Colonic mucosa (tissue), 4 donors: ENCODE results near the gene TMEM108. TPM values are rescaled to one million over a fixed set of nuclear protein-coding genes. Genes with fewer than 3 reads are reported as not detected.

Experiments
- DNase-seq: peaks from one replicate; pipeline ENCODE4 v3.0.0-alpha.2; 2020
- H3K27ac ChIP-seq: fragments of 200-600 bp; one replicate; pipeline ENCODE4 v1.8.0; 2021
- H3K27me3 ChIP-seq: fragments of 200-600 bp; one replicate; pipeline ENCODE4 v1.8.0; 2021
- H3K36me3 ChIP-seq: fragments of 200-600 bp; one replicate; pipeline ENCODE4 v1.8.0; 2021
- H3K4me1 ChIP-seq: fragments of 200-600 bp; one replicate; pipeline ENCODE4 v1.8.0; 2021; ENCODE audit warnings: mild to moderate bottlenecking
- H3K4me3 ChIP-seq: fragments of 200-600 bp; one replicate; pipeline ENCODE4 v1.8.0; 2021
- H3K9ac ChIP-seq, 2 donors: one replicate each; pipeline ENCODE4 v1.7.0; 2013; ENCODE audit warnings: control low read depth in 2 of 2, low read depth in 2 of 2, low read length in 2 of 2
- H3K9me3 ChIP-seq: fragments of 200-600 bp; one replicate; pipeline ENCODE4 v1.8.0; 2021
- CTCF ChIP-seq: fragments of 200-600 bp; IDR thresholded peaks from one replicate; pipeline ENCODE4 v1.8.0; 2022; ENCODE audit warnings: antibody characterized with exemption, mild to moderate bottlenecking
- intact Hi-C: fragments of 100-400 bp; cut with DNase I; formaldehyde crosslinking; loops from one replicate; pipeline ENCODE4 v1.14.1; 2022
- total RNA-seq, 2 donors: library from RNA; stranded (reverse); fragmentation: NEBNext Ultra II Directional in 1 of 2; extraction: Animal tissue kit (Norgen Biotek cat#: 25700) in 1 of 2; gene quantifications; one replicate each; pipeline ENCODE4 v1.2.1, GENCODE V29; 2021
- donor health status: healthy.
- donor health status: DM: no; HTN: no; CAD: no.
- donor health status: DM: no; HTN: no; CAD: no.

Gene TMEM108
- total RNA-seq, 2 donors from 2014 or later: 0.20 to 0.82 TPM

GRCh38 chr3:133273346-133273745 lies 235.2 kb downstream of the TMEM108 start:
- no peak for TF ChIP-seq CTCF
- no peak for DNase-seq

GRCh38 chr3:133274477-133274876 lies 236.3 kb downstream of the TMEM108 start:
- H3K9ac ChIP-seq: no peak overlapping the region
- H3K36me3 ChIP-seq: no peaks in the 10 kb centered on the region
- H3K4me1 ChIP-seq: no peaks in the 10 kb centered on the region
- no peak for TF ChIP-seq CTCF
- H3K4me3 ChIP-seq: no peak overlapping the region
- H3K27me3 ChIP-seq: no peaks in the 10 kb centered on the region
- no peak overlapping the region for H3K27ac ChIP-seq
- DNase-seq: no peak
- intact Hi-C loops: no loop called here
- H3K9me3 ChIP-seq: no peaks in the 10 kb centered on the region

More at GRCh38 chr3:133273346-133273745, 235.2 kb downstream of the TMEM108 start:
- Histone ChIP-seq H3K27ac (no peak overlapping the region), H3K27me3 (no peaks in the 10 kb centered on the region), H3K9ac (no peak overlapping the region), H3K4me3 (no peak overlapping the region), H3K36me3 (no peaks in the 10 kb centered on the region), H3K9me3 (no peaks in the 10 kb centered on the region), H3K4me1 (no peaks in the 10 kb centered on the region)
- intact Hi-C loops: no loop called here

- intact Hi-C loops: no loop called here
- Histone ChIP-seq H3K27me3 (no peaks in the 10 kb centered on the region), H3K27ac (no peak overlapping the region), H3K9me3 (no peaks in the 10 kb centered on the region), H3K4me3 (no peak overlapping the region), H3K4me1 (no peaks in the 10 kb centered on the region), H3K36me3 (no peaks in the 10 kb centered on the region), H3K9ac (no peak overlapping the region)
- DNase-seq: no peak
- no peak for TF ChIP-seq CTCF
These were observed 238.4 kb downstream of the TMEM108 start for GRCh38 chr3:133276594-133276993.

- H3K36me3 ChIP-seq: no peaks in the 10 kb centered on the region
- no peak for DNase-seq
- no peak overlapping the region for H3K4me3 ChIP-seq
- H3K9me3 ChIP-seq: no peaks in the 10 kb centered on the region
- no peak overlapping the region for H3K27ac ChIP-seq
- no peaks in the 10 kb centered on the region for H3K27me3 ChIP-seq
- no peak for TF ChIP-seq CTCF
- intact Hi-C loops: no loop called here
- no peaks in the 10 kb centered on the region for H3K4me1 ChIP-seq
- H3K9ac ChIP-seq: no peak overlapping the region
These were observed 239.6 kb downstream of the TMEM108 start for GRCh38 chr3:133277813-133278212.

- no peak overlapping the region for H3K9ac ChIP-seq
These were observed 240.3 kb downstream of the TMEM108 start for GRCh38 chr3:133278260-133279043.

More at GRCh38 chr3:133278260-133279043, 240.3 kb downstream of the TMEM108 start:
- intact Hi-C loops: no loop called here
- Histone ChIP-seq H3K36me3 (no peaks in the 10 kb centered on the region), H3K4me1 (no peaks in the 10 kb centered on the region), H3K9me3 (no peaks in the 10 kb centered on the region), H3K4me3 (no peak overlapping the region), H3K27me3 (no peaks in the 10 kb centered on the region), H3K27ac (no peak overlapping the region)
- TF ChIP-seq CTCF: no peak
- DNase-seq: no peak
